K562 (cell line): ENCODE results near the gene AK2. TPM values are rescaled to one million over a fixed set of nuclear protein-coding genes. Genes with fewer than 3 reads are reported as not detected.

Experiments
- CTBP1 ChIP-seq: fragments of 450-650 bp; IDR thresholded peaks from 2 replicates; pipeline ENCODE4 v1.6.1; 2016; ENCODE audit warnings: borderline replicate concordance
- CXXC5 ChIP-seq: fragments of 250-450 bp; sonication (Bioruptor Pico); IDR thresholded peaks from 2 replicates; pipeline ENCODE4 v1.8.0; 2022; ENCODE audit warnings: inconsistent platforms, mild to moderate bottlenecking, moderate library complexity
- EP300 ChIP-seq: IDR thresholded peaks from 2 replicates; pipeline ENCODE4 v1.6.1; 2012; ENCODE audit warnings: low read length, improper control_type of control experiment
- FOXA3 ChIP-seq, 2 experiments: fragments of 450-650 bp in 1 of 2; sonication (generic) in 1 of 2; formaldehyde crosslinking; IDR thresholded peaks in 1 of 2; conservative IDR thresholded peaks in 1 of 2; 2 replicates each; pipeline versions ENCODE4 v1.4.0 to v1.8.0; 2020 to 2022; ENCODE audit warnings: mild to moderate bottlenecking in 2 of 2, missing genetic modification reagents in 1 of 2
- FOXJ3 ChIP-seq: sonication (generic); formaldehyde crosslinking; IDR thresholded peaks from 2 replicates; pipeline ENCODE4 v1.4.0; 2020; ENCODE audit warnings: mild to moderate bottlenecking, missing genetic modification reagents
- HNRNPL ChIP-seq: fragments of 200-400 bp; formaldehyde crosslinking; IDR thresholded peaks from 2 replicates; pipeline ENCODE4 v1.6.1; 2017; ENCODE audit warnings: low read depth, mild to moderate bottlenecking, low read length
- MEF2A ChIP-seq: IDR thresholded peaks from 2 replicates; pipeline ENCODE4 v1.6.1; 2011; ENCODE audit warnings: low read depth, mild to moderate bottlenecking, low read length, moderate library complexity; ENCODE audit not compliant: control insufficient read depth
- NCOA4 ChIP-seq: fragments of 450-650 bp; IDR thresholded peaks from 2 replicates; pipeline ENCODE4 v1.6.1; 2018; ENCODE audit warnings: mild to moderate bottlenecking; ENCODE audit not compliant: partially characterized antibody
- NR2F6 ChIP-seq: fragments of 450-650 bp; formaldehyde crosslinking; IDR thresholded peaks from 2 replicates; pipeline ENCODE4 v1.4.0; 2020; ENCODE audit warnings: mild to moderate bottlenecking
- RHOXF2B ChIP-seq: fragments of 250-450 bp; sonication (Bioruptor Pico); conservative IDR thresholded peaks from 2 replicates; pipeline ENCODE4 v1.5.1; 2021
- TEAD1 ChIP-seq, 2 experiments: fragments of 450-650 bp in 1 of 2; sonication (generic) in 1 of 2; formaldehyde crosslinking; IDR thresholded peaks; 2 replicates each; pipeline versions ENCODE4 v1.4.0 to v1.8.0; 2020 to 2022; ENCODE audit warnings: mild to moderate bottlenecking in 2 of 2, missing genetic modification reagents in 1 of 2
- TEAD4 ChIP-seq, 2 experiments: sonication (generic) in 1 of 2; formaldehyde crosslinking in 1 of 2; IDR thresholded peaks; 2 replicates each; pipeline versions ENCODE4 v1.6.1 to v1.8.0; 2012 to 2022; ENCODE audit warnings: borderline replicate concordance in 1 of 2, inconsistent platforms in 1 of 2, low read length in 1 of 2, mild to moderate bottlenecking in 1 of 2, missing genetic modification reagents in 1 of 2
- polyA plus RNA-seq, 8 experiments: library from polyadenylated mRNA; depleted of rRNA in 4 of 8; stranded (reverse) in 5 of 8; unstranded in 3 of 8; fragments of >200 nt; fragmentation: Nextera tagmentation in 2 of 8; fragmentation: Illumina TruSeq in 1 of 8; extraction: Ambion mirVana in 2 of 8; extraction: Trizol in 1 of 8; gene quantifications; 2 replicates each; pipeline versions ENCODE4 v1.2.1 to v1.2.3, GENCODE V29; 2011 to 2014; ENCODE audit warnings: inconsistent platforms in 1 of 8, missing spikeins in 1 of 8
- total RNA-seq, 7 experiments: library from RNA; depleted of rRNA in 6 of 7; stranded (reverse); fragments of >200 nt in 6 of 7; fragmentation: Illumina TruSeq in 2 of 7; extraction: Trizol in 2 of 7; gene quantifications; 2 replicates each; pipeline versions ENCODE4 v1.2.1 to v1.2.3, GENCODE V29; 2011 to 2021; ENCODE audit warnings: low replicate concordance in 1 of 7
- TF ChIP-seq, protein P1 (sequence below), 2 experiments: fragments of 450-650 bp; IDR thresholded peaks; 2 replicates each; pipeline ENCODE4 v1.6.1; 2016
- TF ChIP-seq, protein P2 (sequence below): fragments of 450-650 bp; IDR thresholded peaks from 2 replicates; pipeline ENCODE4 v1.6.1; 2016
- TF ChIP-seq, protein P3 (sequence below): fragments of 450-650 bp; formaldehyde crosslinking; IDR thresholded peaks from 2 replicates; pipeline ENCODE4 v1.4.0; 2022; ENCODE audit warnings: missing genetic modification characterization
- TF ChIP-seq, protein P4 (sequence below): sonication (generic); formaldehyde crosslinking; IDR thresholded peaks from 2 replicates; pipeline ENCODE4 v1.8.0; 2022; ENCODE audit warnings: mild to moderate bottlenecking, missing genetic modification reagents, borderline replicate concordance
- TF ChIP-seq, protein P5 (sequence below), 2 experiments: IDR thresholded peaks in 1 of 2; conservative IDR thresholded peaks in 1 of 2; 2 replicates each; pipeline ENCODE4 v1.6.1; 2016; ENCODE audit warnings: low read depth in 2 of 2, mild to moderate bottlenecking in 1 of 2, missing compliant biosample characterization in 1 of 2, missing genetic modification characterization in 1 of 2, moderate library complexity in 1 of 2

The AK2 gene
- total and polyA plus RNA-seq, 9 of the 15 experiments (the other 6 are each of a cell fraction or from before 2014, with no cell fraction given) = 105 to 1,050 (median 509) TPM

DNA sequence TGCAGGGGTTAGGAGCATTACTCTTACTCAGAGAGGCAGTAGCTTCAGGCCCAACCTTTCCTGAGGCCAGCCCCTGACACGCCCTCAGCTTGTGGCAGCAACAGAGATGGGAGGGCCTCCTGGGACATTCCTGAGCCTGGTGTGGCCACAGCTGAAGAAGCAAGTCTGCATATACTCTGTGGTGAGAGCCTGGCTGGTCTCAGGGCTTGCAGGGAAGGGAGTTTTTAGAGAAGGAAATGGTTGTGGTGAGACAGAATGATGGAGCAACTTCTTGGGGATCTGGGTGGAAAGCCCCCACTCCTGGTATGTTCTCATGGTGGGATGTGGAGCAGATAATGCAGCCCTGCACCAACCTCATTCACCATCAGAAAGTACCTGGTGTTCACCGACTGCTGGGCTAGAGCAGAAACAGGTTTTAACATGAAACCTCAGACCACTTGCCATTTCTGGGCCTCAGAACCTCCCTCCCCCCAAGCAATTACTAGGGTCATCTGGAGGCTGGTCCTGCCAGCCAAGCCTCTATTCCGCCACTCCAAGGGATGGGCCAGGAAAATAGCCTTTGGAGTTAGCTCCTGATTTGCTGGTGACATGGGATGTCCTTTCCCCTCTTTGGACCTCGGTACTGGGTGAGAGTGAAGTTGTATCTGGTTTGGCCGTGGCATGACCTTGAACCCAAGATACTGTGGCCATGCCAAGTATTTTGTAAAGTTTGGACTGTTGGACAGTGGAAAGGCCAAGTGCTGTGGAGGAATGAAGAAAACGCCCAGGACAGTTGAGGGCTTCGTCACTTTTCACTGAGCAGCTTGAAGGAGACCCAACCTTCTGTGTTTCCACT lies 44.0 kb downstream of the AK2 start (continued):
- no peak for TF ChIP-seq HNRNPL
- TF ChIP-seq RHOXF2B (CRISPR knock-in tag) = 0 out of 2 replicates have a peak, but pooled peaks have one; percentile 12
- no peak for TF ChIP-seq CXXC5 (CRISPR knock-in tag)
- TF ChIP-seq, protein P1, sequence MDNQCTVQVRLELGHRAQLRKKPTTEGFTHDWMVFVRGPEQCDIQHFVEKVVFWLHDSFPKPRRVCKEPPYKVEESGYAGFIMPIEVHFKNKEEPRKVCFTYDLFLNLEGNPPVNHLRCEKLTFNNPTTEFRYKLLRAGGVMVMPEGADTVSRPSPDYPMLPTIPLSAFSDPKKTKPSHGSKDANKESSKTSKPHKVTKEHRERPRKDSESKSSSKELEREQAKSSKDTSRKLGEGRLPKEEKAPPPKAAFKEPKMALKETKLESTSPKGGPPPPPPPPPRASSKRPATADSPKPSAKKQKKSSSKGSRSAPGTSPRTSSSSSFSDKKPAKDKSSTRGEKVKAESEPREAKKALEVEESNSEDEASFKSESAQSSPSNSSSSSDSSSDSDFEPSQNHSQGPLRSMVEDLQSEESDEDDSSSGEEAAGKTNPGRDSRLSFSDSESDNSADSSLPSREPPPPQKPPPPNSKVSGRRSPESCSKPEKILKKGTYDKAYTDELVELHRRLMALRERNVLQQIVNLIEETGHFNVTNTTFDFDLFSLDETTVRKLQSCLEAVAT (IDR thresholded peaks at IDR 0.05) = no peak
- no peak for TF ChIP-seq FOXJ3 (CRISPR knock-in tag)
- no peak for TF ChIP-seq NCOA4
- TF ChIP-seq, protein P2, sequence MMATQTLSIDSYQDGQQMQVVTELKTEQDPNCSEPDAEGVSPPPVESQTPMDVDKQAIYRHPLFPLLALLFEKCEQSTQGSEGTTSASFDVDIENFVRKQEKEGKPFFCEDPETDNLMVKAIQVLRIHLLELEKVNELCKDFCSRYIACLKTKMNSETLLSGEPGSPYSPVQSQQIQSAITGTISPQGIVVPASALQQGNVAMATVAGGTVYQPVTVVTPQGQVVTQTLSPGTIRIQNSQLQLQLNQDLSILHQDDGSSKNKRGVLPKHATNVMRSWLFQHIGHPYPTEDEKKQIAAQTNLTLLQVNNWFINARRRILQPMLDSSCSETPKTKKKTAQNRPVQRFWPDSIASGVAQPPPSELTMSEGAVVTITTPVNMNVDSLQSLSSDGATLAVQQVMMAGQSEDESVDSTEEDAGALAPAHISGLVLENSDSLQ = 0 out of 2 replicates have a peak, but pooled peaks have one; percentile 23
- no peak for TF ChIP-seq MEF2A
- TF ChIP-seq EP300 = no peak
- TF ChIP-seq TEAD4 (IDR thresholded peaks at IDR 0.05; ENCODE audit: low read length) = peak; percentile 50; the same call in 1 of the 2 replicates
- TF ChIP-seq TEAD4 (CRISPR knock-in tag; IDR thresholded peaks at IDR 0.05; ENCODE audit: borderline replicate concordance) = no peak
- TF ChIP-seq FOXA3 (CRISPR knock-in tag; conservative IDR thresholded peaks at IDR 0.05 in 1 of 2, IDR thresholded peaks at IDR 0.05 in 1 of 2) = no peak
- TF ChIP-seq CTBP1 = peak; percentile 75; the same call in 1 of the 2 replicates
- peak in 1 of 2 experiments; percentile 80; a peak in 3 of 4 replicates for TF ChIP-seq TEAD1 (CRISPR knock-in tag; IDR thresholded peaks at IDR 0.05)
- TF ChIP-seq, protein P3, sequence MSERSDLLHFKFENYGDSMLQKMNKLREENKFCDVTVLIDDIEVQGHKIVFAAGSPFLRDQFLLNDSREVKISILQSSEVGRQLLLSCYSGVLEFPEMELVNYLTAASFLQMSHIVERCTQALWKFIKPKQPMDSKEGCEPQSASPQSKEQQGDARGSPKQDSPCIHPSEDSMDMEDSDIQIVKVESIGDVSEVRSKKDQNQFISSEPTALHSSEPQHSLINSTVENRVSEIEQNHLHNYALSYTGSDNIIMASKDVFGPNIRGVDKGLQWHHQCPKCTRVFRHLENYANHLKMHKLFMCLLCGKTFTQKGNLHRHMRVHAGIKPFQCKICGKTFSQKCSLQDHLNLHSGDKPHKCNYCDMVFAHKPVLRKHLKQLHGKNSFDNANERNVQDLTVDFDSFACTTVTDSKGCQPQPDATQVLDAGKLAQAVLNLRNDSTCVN (CRISPR knock-in tag) = no peak
- TF ChIP-seq, protein P4, sequence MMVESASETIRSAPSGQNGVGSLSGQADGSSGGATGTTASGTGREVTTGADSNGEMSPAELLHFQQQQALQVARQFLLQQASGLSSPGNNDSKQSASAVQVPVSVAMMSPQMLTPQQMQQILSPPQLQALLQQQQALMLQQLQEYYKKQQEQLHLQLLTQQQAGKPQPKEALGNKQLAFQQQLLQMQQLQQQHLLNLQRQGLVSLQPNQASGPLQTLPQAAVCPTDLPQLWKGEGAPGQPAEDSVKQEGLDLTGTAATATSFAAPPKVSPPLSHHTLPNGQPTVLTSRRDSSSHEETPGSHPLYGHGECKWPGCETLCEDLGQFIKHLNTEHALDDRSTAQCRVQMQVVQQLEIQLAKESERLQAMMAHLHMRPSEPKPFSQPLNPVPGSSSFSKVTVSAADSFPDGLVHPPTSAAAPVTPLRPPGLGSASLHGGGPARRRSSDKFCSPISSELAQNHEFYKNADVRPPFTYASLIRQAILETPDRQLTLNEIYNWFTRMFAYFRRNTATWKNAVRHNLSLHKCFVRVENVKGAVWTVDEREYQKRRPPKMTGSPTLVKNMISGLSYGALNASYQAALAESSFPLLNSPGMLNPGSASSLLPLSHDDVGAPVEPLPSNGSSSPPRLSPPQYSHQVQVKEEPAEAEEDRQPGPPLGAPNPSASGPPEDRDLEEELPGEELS (CRISPR knock-in tag) = 0 out of 2 replicates have a peak, but pooled peaks have one; percentile 15
- TF ChIP-seq, protein P5, sequence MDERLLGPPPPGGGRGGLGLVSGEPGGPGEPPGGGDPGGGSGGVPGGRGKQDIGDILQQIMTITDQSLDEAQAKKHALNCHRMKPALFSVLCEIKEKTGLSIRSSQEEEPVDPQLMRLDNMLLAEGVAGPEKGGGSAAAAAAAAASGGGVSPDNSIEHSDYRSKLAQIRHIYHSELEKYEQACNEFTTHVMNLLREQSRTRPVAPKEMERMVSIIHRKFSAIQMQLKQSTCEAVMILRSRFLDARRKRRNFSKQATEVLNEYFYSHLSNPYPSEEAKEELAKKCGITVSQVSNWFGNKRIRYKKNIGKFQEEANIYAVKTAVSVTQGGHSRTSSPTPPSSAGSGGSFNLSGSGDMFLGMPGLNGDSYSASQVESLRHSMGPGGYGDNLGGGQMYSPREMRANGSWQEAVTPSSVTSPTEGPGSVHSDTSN (CRISPR knock-in tag; IDR thresholded peaks at IDR 0.05; ENCODE audit: low read depth) = no peak
- TF ChIP-seq, protein P5 (tag; conservative IDR thresholded peaks at IDR 0.05; ENCODE audit: low read depth) = 0 out of 2 replicates have a peak, but pooled peaks have one; percentile 23
- TF ChIP-seq NR2F6 = no peak
